GM20431 (cell line): ENCODE measurements around the gene PXT1.

Experiments used
- in situ Hi-C: fragments of 300-500 bp; cut with MseI, MboI; formaldehyde crosslinking; loops from one replicate; pipeline ENCODE4 v1.15.0; 2020; ENCODE audit warnings: low sequenced_read_pairs; ENCODE audit not compliant: unreplicated experiment

The PXT1 gene

DNA sequence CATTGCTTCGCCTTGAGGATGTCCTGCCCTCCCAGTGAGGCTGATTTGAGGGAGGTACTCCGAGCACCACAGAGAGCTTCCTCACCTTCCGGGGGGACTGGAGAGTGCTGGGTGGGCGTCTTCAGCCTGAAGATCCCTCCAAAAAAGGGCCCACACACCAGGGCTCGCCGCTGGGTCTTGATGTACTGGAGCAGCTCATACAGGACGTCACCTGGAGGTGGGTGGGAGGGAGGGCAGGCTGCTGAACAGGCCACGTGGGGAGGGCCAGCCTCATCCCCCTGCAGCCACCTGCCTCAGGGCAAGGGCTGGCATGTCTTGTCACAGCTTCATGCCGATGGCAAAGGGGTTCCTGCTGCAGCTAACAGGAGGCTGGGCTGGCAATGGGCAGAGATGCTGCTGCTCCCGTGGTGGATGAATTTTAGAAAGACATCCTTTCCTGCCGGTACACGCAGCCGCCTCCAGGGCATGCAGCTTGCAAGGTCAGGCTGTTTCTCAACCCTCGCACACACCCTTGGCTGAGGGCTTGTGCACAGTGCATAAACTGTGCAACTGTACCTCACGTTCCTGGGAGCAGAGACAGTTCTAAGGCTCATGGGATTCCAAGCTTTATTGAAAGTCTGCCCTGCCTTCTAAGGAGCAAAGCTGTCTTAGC, 69.2 kb downstream of the PXT1 start:
- in situ Hi-C loops = no loop called here

DNA sequence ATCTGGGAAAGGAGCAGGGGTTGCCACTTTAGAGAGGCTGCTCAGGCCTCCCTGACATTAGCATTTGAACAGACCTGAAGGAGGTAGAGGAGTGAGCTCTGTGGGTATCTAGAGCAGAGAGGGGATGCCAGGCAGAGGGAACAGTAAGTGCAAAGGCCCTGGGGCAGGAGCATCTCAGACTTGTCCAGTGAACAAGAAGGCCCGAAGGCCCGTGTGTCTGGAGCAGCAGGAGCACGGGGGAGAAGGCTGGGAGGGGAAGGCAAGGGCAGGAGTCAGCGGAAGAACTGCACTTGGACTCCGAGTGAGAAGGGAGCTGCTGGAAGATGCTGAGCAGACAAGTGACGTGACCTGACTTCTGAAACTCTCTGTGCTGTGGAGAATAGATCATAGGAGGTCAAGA, 70.6 kb downstream of the PXT1 start:
- in situ Hi-C loops = no loop called here

DNA sequence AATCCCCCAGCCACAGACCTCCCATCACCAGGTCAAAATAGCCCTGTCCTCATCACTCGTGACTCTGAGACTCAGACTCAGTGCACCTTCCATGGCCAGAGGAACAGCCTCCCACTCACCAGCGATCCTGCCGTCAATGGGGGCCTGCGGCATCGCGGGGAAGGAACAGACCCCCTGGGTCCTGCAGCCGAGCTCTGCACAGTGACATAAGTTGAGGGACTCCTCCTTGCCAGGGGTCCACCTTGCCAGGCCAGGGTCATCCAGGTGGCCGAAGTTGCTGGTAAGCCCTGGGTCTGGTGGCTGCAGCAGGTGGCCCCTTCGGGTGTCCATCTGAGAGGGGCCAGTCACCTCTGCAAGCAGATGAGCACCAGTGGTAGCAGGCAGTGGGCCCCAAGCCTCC, 71.4 kb downstream of the PXT1 start:
- in situ Hi-C loops = no loop called here

DNA sequence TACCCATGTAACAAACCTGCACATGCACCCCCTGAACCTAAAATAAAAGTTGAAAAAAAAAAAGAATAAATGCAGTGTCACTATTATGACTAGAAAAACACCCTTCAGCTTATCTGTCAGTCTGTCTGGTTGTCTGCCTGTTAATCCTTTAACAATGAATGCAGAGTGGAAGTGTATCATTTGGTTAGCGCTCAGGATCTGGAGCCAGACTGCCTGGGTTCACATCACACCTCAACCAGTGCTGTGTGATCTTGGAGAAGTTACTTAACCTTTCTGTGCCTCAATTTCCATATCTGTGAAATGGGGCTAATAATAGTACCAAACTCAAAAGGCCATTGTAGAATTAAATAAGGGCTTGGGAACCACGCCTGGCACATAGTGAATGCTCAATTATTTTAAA, 72.0 kb downstream of the PXT1 start:
- in situ Hi-C loops = no loop called here

DNA sequence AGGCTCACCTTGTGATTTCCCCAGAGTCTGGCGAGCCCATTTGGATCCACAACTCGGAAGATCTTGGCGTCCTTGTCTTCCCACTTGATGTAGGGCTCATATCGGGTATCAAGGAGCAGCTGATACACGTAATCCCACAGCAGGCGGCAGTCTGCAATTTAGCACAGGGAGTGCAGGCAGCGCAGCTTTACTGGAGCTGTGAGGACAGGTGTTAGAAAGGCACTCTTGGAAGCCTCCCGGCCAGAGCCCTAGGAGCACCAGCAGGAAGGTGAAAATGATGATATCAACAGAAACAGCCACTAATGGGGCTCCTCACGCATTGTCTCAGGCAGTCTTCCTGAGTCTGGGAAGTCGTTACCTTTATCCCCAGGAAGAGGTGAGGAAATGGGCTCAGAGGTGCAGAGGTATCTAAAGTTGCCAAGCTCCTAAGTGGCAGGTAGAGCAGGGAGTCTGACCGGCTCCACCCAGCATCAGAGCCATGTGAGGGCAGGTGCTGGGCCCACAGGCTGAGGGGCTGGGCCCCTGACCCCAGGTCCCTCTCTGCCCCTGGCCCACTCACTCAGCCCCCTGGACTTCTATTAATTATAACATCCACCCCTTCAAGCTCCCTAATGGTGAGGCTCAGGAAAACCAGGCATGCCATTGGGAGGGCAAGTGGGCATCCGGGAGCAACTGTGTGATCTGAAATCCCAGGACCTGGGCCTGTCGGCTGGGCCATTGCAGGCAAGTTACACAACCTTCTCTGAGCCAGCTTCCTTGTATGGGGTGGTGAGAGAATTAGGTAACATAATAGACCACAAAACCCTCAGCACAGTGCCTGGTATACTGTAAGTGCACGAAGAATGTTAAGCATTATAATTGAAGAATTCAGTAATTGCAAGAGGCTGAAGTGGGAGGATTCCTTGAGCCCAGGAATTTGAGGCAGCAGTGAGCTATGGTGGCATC, 73.5 kb downstream of the PXT1 start:
- in situ Hi-C loops = loop anchor here (10.0 kb wide), 1 partner anchor 74 kb away; no protein-coding TSS in a partner anchor

DNA sequence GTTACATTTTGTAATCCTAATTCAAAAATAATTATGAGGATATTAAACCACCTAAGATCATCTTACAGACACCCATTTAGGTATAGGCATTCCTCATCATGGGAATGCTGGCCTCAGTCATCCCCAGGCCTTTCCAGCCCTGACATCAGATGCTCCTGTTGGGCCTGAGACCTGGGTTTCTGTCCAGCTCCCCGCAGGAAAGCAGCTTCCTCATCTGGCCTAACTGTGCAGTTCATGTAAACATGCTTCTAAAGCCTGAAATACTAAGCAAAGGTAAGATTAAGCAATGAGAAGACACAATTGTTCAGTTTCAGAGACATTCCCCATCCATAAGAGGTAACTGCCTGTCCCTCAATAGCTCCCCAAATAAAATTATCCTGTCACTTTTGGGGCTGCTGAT, 74.2 kb downstream of the PXT1 start:
- in situ Hi-C loops = loop anchor here (10.0 kb wide), 1 partner anchor 74 kb away; no protein-coding TSS in a partner anchor

DNA sequence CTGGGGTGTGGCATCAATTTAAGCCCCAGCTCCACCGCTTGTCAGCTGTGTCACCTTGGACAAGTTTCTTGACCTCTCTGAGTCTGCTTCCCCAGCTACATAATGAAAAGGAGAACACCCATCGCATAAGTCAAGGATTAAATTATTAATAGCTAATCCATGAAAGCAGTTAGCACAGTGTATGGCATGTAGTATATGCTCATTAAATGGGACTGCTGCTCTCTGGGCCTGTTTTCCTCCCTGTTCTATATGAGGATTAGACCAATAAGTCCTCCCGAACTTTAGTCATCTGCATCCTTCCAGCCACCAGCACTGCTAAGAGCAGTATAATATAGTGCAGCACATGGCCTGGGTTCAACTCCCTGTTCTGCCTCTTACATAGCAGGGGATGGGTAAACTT, 74.9 kb downstream of the PXT1 start:
- in situ Hi-C loops = loop anchor here (10.0 kb wide), 1 partner anchor 73 kb away; no protein-coding TSS in a partner anchor

DNA sequence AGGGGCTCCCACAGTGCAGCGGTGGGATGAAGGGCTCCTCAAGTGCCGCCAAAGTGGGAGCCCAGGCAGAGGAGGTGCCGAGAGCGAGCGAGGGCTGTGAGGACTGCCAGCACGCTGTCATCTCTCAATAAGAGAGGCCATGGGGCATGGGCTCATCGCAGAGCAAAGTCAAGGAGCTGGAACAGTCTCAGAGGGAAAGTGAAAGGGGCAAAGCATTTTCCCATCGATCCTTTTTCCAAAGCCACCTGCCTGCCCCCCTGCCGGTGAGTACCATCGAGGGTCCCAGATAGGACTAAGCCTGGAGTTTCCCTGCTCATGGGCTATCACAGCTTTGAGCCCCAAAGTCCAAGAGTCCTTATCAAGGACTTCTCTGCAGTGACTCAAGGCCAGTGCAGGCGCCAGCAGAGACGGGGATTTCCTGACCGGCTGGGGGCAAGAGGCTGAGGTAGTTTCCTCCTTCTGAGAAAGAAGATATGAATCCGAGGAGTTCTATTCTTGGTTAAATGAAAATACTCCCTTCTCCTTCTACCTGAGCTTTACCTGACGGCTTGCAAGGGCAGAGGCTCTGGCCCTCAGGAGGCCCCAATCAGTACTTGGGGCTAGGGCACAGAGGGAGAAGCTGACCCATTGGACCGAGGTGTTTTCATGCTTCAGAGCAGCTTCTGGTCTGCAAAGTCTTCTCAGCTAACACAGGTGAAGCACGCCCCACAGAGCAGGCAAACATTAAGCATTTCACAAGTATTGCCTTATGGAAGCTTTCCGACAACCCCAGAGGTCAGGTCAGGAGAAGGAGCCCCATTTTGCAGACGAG, 77.8 kb downstream of the PXT1 start:
- in situ Hi-C loops = loop anchor here (10.0 kb wide), 1 partner anchor 70 kb away; no protein-coding TSS in a partner anchor

DNA sequence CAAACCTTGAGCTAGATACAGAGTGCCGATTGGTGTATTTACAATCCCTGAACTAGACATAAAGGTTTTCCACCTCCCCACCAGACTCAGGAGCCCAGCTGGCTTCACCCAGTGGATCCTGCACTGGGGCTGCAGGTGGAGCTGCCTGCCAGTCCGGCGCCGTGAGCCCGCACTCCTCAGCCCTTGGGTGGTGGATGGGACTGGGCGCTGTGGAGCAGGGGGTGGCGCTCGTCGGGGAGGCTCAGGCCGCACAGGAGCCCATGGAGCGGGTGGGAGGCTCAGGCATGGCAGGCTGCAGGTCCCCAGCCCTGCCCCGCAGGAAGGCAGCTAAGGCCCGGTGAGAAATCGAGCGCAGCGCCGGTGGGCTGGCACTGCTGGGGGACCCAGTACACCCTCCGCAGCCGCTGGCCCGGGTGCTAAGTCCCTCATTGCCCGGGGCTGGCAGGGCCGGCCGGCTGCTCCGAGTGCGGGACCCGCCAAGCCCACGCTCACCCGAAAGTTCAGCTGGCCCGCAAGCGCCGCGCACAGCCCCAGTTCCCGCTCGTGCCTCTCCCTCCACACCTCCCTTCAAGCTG, 78.5 kb downstream of the PXT1 start:
- in situ Hi-C loops = loop anchor here (10.0 kb wide), 1 partner anchor 69 kb away; no protein-coding TSS in a partner anchor

DNA sequence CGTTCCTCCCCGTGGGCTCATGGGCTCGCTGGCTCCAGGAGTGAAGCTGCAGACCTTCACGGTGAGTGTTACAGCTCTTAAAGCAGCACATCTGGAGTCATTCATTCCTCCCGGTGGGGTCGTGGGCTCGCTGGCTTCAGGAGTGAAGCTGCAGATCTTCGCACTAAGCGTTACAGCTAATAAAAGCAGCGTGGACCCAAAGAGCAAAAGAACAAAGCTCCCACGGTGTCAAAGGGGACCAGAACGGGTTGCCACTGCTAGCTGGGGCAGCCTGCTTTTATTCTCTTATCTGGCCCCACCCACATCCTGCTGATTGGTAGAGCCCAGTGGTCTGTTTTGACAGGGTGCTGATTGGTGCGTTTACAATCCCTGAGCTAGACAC, 79.3 kb downstream of the PXT1 start:
- in situ Hi-C loops = loop anchor here (10.0 kb wide), 1 partner anchor 69 kb away; no protein-coding TSS in a partner anchor

DNA sequence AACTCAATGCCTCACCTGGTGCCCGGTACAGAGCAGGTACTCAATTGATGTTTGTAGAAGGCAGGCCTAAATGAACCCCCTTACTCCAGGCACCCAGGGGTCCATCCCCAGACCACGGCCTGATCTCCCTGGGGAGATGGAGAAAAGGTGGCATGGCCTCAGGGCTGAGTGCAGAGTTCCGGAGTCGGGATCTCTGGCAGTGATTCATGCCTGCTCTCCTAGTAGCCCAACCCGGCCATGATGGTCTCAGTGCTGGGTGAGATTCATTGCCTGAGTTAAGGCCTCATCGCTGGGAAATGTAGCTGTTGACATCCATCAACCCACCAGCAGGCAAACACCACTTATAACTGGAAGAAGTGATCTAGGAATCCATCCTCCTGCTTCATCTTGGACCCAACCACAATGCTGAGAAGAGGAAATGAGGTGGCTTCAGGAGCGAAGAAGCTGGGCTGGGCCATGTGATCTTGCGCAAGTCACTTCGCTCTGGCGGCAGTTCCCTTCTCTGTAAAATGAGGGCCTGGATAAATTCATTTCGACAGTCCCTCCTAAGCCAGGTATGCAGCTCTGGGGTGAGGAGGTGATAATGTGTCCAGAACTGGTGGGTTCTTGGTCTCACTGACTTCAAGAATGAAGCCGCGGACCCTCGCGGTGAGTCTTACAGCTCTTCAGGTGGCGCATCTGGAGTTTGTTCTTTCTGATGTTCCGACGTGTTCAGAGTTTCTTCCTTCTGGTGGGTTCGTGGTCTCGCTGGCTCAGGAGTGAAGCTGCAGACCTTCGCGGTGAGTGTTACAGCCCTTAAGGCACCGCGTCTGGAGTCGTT, 79.9 kb downstream of the PXT1 start:
- in situ Hi-C loops = loop anchor here (10.0 kb wide), 1 partner anchor 68 kb away; no protein-coding TSS in a partner anchor

DNA sequence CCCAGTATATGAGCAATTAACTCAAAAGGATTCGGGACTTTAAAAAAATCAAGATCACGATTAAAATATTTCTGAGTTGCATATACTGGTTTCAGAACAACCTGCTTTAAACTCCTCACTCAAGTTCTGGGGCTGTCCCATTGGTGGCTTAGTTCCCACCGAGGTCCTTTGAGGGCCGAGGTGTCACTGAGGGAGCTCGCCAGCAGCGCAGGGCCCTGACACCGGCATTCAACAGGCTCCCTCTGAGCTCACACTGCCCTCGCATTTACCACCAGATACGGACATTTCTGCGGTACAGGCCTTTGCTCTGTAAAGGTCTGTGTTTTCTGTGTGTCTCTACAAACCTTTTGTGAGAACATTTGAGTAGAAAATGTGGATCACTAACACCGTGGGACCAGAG, 81.6 kb downstream of the PXT1 start:
- in situ Hi-C loops = loop anchor here (10.0 kb wide), 1 partner anchor 66 kb away; no protein-coding TSS in a partner anchor

DNA sequence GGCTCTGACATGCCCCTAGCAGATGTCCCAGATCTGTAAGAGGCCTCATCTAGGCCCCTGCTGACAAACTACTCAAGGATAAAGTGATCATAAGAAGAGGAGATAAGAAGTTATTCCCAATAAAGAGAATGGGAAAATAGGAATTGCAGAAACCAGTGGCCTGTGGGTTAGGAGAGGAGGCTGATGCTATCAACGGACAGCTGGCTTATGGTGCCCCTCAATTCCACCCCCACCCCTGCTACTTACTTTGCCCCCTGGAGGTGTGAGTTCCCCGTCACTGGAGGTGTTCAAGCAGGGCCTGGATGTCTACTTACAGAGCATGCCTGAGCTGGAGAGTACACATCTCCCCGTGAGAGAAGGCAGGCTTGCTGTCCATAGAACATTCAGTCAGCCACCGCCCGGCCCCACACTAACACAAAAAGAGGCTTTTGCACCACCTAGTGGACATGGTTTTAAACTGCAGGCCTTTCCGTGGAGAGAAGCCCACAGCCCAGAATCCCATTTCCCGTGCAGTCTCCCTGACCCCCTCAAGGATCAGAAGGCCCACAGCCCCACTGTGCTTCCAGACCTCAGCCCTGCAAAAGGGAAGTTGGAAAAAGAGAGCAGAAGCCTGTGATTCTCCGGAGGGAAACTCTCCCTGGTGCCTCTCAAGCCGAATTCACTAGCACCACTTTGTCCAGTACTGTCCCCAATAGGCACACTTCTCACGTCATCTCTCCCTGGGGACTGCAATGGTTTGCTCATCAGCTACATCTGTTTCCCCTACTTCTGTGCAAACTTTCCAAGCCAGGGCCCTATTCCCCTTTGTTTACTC, 82.2 kb downstream of the PXT1 start:
- in situ Hi-C loops = loop anchor here (10.0 kb wide), 1 partner anchor 66 kb away; no protein-coding TSS in a partner anchor

DNA sequence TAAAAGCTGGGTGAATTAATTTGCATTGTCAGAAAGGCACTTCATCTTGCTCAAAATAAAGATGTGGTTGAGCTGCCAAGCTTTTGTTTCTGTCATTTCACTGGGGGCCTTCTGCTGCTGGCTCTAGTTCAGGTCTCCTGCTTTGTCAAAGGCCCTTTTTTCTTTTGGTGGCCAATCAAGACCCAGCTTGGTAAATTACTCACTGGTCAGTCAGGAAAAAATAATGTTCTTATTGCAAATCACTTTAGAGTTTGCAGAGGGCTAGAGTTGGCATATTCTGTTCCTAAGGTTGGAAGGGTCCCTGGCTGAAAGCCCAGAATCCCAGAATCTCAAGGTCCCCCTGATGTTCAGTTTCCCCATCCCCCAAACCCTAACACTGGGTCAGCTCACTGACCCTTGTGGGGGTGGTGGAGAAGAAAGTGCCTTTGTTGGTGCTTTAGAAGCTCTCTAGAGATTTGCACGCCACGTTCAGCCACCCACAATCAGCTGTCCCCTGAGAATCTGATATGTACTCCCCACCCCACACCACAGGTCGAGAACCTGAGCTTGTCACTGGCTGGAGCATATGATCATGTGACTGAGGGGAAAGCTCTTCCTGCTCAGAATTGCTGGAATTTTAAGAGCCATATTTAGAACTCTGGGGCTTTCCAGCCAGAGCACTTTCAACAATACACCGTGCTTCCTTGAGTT, 84.3 kb downstream of the PXT1 start:
- in situ Hi-C loops = no loop called here

DNA sequence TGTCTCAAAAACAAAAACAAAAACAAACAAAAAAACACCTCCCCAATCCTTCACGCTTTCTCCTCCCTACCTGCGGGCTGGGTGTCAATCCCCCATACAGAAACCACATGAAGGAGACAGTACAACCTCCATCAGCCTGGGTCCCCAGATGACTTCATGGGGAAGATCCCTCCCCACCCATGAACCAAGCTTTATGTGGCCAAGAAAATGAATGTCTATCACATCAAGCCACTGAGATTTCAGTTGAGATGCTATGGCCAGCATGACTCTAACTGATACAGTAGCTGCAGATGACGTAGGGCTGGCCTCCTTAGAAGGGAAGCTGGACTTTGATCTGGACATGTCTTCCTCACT, 84.8 kb downstream of the PXT1 start:
- in situ Hi-C loops = no loop called here

DNA sequence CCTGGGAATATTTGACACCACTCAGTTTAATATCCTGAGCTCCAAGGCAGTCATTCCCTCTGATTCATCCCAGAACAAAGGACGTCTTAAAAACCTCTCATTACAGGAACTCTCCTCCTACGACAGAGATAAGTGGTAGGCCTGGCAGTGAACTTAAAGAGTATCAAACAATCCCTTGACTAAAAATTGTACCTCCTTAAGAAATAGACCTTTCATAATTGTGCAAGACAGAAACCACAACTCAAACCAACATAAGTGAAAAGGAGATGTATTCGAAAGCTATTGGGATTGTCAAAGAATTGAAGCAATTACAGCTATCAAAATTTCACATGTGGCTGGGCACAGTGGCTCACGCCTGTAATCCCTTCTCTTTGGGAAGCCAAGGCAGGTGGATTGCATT, 86.8 kb downstream of the PXT1 start:
- in situ Hi-C loops = no loop called here

DNA sequence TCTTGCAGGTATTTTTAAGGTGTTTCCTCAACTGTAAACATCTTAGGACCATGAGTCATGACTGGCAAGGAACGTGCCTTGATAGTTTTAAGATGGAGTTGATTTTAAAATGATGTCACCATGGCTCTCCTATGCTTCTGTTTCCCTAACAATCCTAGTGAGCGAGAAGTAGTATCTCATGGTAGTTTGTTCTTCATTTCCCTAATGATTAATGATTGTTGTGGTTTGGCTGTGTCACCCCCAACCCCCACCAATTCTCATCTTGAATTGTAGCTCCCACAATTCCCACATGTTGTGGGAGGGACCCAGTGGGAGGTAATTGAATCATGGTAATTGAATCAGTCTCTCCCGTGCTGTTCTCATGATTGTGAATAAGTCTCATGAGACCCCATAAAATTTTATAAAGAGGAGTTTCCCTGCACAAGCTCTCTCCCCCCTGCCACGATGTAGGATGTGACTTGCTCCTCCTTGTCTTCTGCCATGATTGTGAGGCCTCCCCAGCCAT, 89.2 kb downstream of the PXT1 start:
- in situ Hi-C loops = no loop called here
